GM12801 (cell line): ENCODE data around the gene SLC35A1.

Experiments used
- CTCF ChIP-seq: IDR thresholded peaks from one replicate; pipeline ENCODE4 v1.5.1; 2011; ENCODE audit warnings: control low read depth; ENCODE audit not compliant: insufficient read length; ENCODE audit errors: extremely low read depth

Gene SLC35A1

GRCh38 chr6:87529221-87529620 is 56.4 kb downstream of the SLC35A1 start:
- no peak for TF ChIP-seq CTCF

- TF ChIP-seq CTCF = no peak
Observed at GRCh38 chr6:87534377-87535047, 61.7 kb downstream of the SLC35A1 start.

DNA sequence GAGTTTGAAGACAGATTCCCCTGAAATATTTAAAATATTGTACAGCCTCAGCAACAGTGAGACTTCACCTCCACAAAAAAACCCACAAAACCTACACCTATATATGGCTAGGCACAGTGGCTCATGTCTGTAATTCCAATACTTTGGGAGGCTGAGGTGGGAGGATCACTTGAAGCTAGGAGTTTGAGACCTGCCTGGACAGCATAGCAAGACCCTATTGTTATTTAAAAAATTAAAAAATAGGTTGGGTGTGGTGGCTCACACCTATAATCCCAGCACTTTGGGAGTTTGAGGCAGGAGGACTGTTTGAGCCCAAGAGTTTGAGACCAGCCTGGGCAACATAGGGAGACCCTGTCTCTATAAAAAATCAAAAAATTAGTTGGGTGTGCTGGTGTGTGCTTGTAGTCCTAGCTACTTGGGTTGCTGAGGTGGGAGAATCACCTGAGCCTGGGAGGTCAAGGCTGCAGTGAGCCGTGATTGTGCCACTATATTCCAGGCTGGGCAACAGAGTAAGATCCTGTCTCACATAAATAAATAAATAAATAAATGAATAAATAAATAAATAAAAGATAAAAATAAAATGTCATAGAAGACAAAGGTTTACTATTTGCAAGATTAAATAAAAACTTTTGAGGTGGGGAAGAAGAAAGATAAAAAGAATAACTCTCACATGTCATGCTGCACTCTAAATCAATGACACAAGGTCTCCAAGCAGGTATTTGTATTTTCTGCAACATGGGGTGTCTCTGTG is 65.9 kb downstream of the SLC35A1 start:
- no peak for TF ChIP-seq CTCF

- TF ChIP-seq CTCF = no peak
Observed at GRCh38 chr6:87539554-87539953, 66.8 kb downstream of the SLC35A1 start.

DNA sequence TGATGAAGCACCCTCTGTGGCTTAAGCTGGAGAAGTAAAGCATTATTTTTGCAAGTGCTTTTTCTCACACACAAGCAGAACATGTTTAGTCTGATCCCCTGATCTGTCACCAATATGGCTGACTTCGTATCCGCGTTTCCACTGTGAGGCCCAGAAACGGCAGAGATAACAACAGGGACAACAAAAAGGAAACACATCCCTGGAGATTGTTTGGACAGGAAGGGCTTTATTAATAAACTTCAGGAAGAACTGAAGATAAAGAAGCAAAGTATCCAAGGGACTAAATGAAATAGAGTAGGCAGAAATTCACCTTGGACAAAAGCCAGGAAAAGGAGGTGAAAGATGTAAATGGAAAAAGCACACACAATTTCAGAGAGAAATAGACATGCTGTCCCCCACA is 67.8 kb downstream of the SLC35A1 start:
- no peak for TF ChIP-seq CTCF

DNA sequence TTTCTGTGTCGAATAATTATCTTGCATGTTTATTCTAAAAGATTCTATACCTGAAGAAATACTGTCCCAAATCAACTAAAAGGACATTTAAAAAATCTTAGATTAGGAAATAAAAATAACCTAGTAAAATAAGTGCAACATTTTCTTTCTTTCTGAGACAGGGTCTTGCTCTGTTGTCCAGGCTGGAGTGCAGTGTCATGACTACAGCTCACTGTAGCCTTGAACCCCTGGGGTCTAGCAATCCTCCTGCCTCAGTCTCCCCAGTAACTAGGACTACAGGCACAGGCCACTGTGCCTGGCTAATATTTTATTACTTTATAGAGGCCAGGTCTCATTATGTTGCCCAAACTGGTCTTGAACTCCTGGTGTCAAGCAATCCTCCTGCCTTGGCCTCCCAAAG is 68.3 kb downstream of the SLC35A1 start:
- no peak for TF ChIP-seq CTCF

GRCh38 chr6:87541744-87542143 is 69.0 kb downstream of the SLC35A1 start:
- TF ChIP-seq CTCF = no peak
